Measurements from ENCODE around the gene MED23.

The MED23 gene

GRCh38 chr6:131627724-131628682, at the start of gene MED23:
TSS of gene MED23 (minus strand) at chr6:131628242. CDS start at chr6:131628049, 193 bp downstream.
- H3K36me3 ChIP-seq (replicated peaks) = peaks cover 19% of the 10 kb centered on the region
- in situ Hi-C loops (cut with MboI; ENCODE audit: low sequenced_read_pairs) = no loop called here
- peak; percentile 85 to 96 for DNase-seq (ENCODE audit: low spot score in 2 of 2)
- peaks cover 4% of the 10 kb centered on the region for H3K4me1 ChIP-seq
- no peaks in the 10 kb centered on the region for H3K9me3 ChIP-seq
- H3K27me3 ChIP-seq (ENCODE audit: low read depth) = peaks cover 3% of the 10 kb centered on the region; the same call in 1 of the 2 replicates
- H3K4me3 ChIP-seq = peak within 1 kb of the TSS; percentile 80

GRCh38 chr6:131673184-131673583, 45.1 kb upstream of the MED23 start:
- DNase-seq (ENCODE audit: low spot score in 2 of 2) = no peak
- H3K36me3 ChIP-seq (replicated peaks) = no peaks in the 10 kb centered on the region
- H3K4me3 ChIP-seq = no peak overlapping the region
- H3K27me3 ChIP-seq (ENCODE audit: low read depth) = peaks cover 7% of the 10 kb centered on the region
- in situ Hi-C loops (cut with MboI; ENCODE audit: low sequenced_read_pairs) = no loop called here
- H3K9me3 ChIP-seq = no peaks in the 10 kb centered on the region
- peaks cover 3% of the 10 kb centered on the region; the same call in 1 of the 2 replicates for H3K4me1 ChIP-seq

GRCh38 chr6:131669891-131670290, 41.8 kb upstream of the MED23 start:
- Histone ChIP-seq H3K4me1 (no peaks in the 10 kb centered on the region), H3K36me3 (replicated peaks) (no peaks in the 10 kb centered on the region), H3K4me3 (no peak overlapping the region), H3K27me3 (ENCODE audit: low read depth) (no peaks in the 10 kb centered on the region; the same call in 1 of the 2 replicates), H3K9me3 (no peaks in the 10 kb centered on the region)
- in situ Hi-C loops (cut with MboI; ENCODE audit: low sequenced_read_pairs) = no loop called here
- DNase-seq (ENCODE audit: low spot score in 2 of 2) = no peak

GRCh38 chr6:131663578-131664165, 35.6 kb upstream of the MED23 start:
- in situ Hi-C loops (cut with MboI; ENCODE audit: low sequenced_read_pairs) = no loop called here
- Histone ChIP-seq H3K4me1 (no peaks in the 10 kb centered on the region), H3K9me3 (no peaks in the 10 kb centered on the region), H3K36me3 (replicated peaks) (no peaks in the 10 kb centered on the region), H3K4me3 (no peak overlapping the region), H3K27me3 (ENCODE audit: low read depth) (no peaks in the 10 kb centered on the region)
- DNase-seq (ENCODE audit: low spot score in 2 of 2) = no peak

GRCh38 chr6:131660195-131660594, 32.2 kb upstream of the MED23 start:
- Histone ChIP-seq H3K4me3 (no peak overlapping the region), H3K27me3 (ENCODE audit: low read depth) (no peaks in the 10 kb centered on the region), H3K36me3 (replicated peaks) (no peaks in the 10 kb centered on the region), H3K4me1 (no peaks in the 10 kb centered on the region), H3K9me3 (no peaks in the 10 kb centered on the region)
- in situ Hi-C loops (cut with MboI; ENCODE audit: low sequenced_read_pairs) = no loop called here
- DNase-seq (ENCODE audit: low spot score in 2 of 2) = no peak

GRCh38 chr6:131658287-131658686, 30.2 kb upstream of the MED23 start:
- DNase-seq (ENCODE audit: low spot score in 2 of 2) = no peak
- in situ Hi-C loops (cut with MboI; ENCODE audit: low sequenced_read_pairs) = no loop called here

GRCh38 chr6:131657630-131658111, 29.6 kb upstream of the MED23 start:
- Histone ChIP-seq H3K27me3 (ENCODE audit: low read depth) (no peaks in the 10 kb centered on the region), H3K9me3 (no peaks in the 10 kb centered on the region), H3K36me3 (replicated peaks) (no peaks in the 10 kb centered on the region), H3K4me3 (no peak overlapping the region), H3K4me1 (peaks cover under 1% of the 10 kb centered on the region; the same call in 1 of the 2 replicates)
- in situ Hi-C loops (cut with MboI; ENCODE audit: low sequenced_read_pairs) = no loop called here
- no peak for DNase-seq (ENCODE audit: low spot score in 2 of 2)

More at GRCh38 chr6:131658287-131658686, 30.2 kb upstream of the MED23 start:
- Histone ChIP-seq H3K27me3 (ENCODE audit: low read depth) (no peaks in the 10 kb centered on the region), H3K9me3 (no peaks in the 10 kb centered on the region), H3K36me3 (replicated peaks) (no peaks in the 10 kb centered on the region), H3K4me3 (no peak overlapping the region), H3K4me1 (no peaks in the 10 kb centered on the region)

- Histone ChIP-seq H3K9me3 (no peaks in the 10 kb centered on the region), H3K27me3 (ENCODE audit: low read depth) (no peaks in the 10 kb centered on the region), H3K36me3 (replicated peaks) (no peaks in the 10 kb centered on the region), H3K4me3 (no peak overlapping the region), H3K4me1 (peaks cover 4% of the 10 kb centered on the region)
- no peak for DNase-seq (ENCODE audit: low spot score in 2 of 2)
- in situ Hi-C loops (cut with MboI; ENCODE audit: low sequenced_read_pairs) = no loop called here
Observed at GRCh38 chr6:131657222-131657621, 29.2 kb upstream of the MED23 start.

GRCh38 chr6:131656667-131657066, 28.6 kb upstream of the MED23 start:
- in situ Hi-C loops (cut with MboI; ENCODE audit: low sequenced_read_pairs) = no loop called here
- Histone ChIP-seq H3K36me3 (replicated peaks) (no peaks in the 10 kb centered on the region), H3K9me3 (no peaks in the 10 kb centered on the region), H3K27me3 (ENCODE audit: low read depth) (no peaks in the 10 kb centered on the region), H3K4me1 (peaks cover 4% of the 10 kb centered on the region), H3K4me3 (no peak overlapping the region)
- no peak for DNase-seq (ENCODE audit: low spot score in 2 of 2)

- Histone ChIP-seq H3K4me1 (peaks cover 6% of the 10 kb centered on the region), H3K9me3 (no peaks in the 10 kb centered on the region), H3K27me3 (ENCODE audit: low read depth) (no peaks in the 10 kb centered on the region), H3K36me3 (replicated peaks) (no peaks in the 10 kb centered on the region), H3K4me3 (no peak overlapping the region)
- DNase-seq (ENCODE audit: low spot score in 2 of 2) = no peak
- in situ Hi-C loops (cut with MboI; ENCODE audit: low sequenced_read_pairs) = no loop called here
Observed at GRCh38 chr6:131655951-131656350, 27.9 kb upstream of the MED23 start.

- no peak for DNase-seq (ENCODE audit: low spot score in 2 of 2)
- H3K4me1 ChIP-seq = peaks cover 6% of the 10 kb centered on the region
- no peak overlapping the region for H3K4me3 ChIP-seq
- no peaks in the 10 kb centered on the region for H3K9me3 ChIP-seq
- H3K27me3 ChIP-seq (ENCODE audit: low read depth) = no peaks in the 10 kb centered on the region
- no peaks in the 10 kb centered on the region for H3K36me3 ChIP-seq (replicated peaks)
- in situ Hi-C loops (cut with MboI; ENCODE audit: low sequenced_read_pairs) = no loop called here
Observed at GRCh38 chr6:131655387-131655786, 27.3 kb upstream of the MED23 start.

GRCh38 chr6:131654326-131654725, 26.3 kb upstream of the MED23 start:
- H3K36me3 ChIP-seq (replicated peaks) = no peaks in the 10 kb centered on the region
- no peaks in the 10 kb centered on the region for H3K9me3 ChIP-seq
- in situ Hi-C loops (cut with MboI; ENCODE audit: low sequenced_read_pairs) = no loop called here
- no peaks in the 10 kb centered on the region for H3K27me3 ChIP-seq (ENCODE audit: low read depth)
- peaks cover 6% of the 10 kb centered on the region for H3K4me1 ChIP-seq
- no peak overlapping the region for H3K4me3 ChIP-seq
- no peak for DNase-seq (ENCODE audit: low spot score in 2 of 2)

- no peak for DNase-seq (ENCODE audit: low spot score in 2 of 2)
- Histone ChIP-seq H3K4me1 (peaks cover 6% of the 10 kb centered on the region), H3K27me3 (ENCODE audit: low read depth) (0 out of 2 replicates have a peak, but pooled peaks cover 3% of the 10 kb centered on the region), H3K36me3 (replicated peaks) (no peaks in the 10 kb centered on the region), H3K4me3 (no peak overlapping the region), H3K9me3 (no peaks in the 10 kb centered on the region)
- in situ Hi-C loops (cut with MboI; ENCODE audit: low sequenced_read_pairs) = no loop called here
Observed at GRCh38 chr6:131652472-131652871, 24.4 kb upstream of the MED23 start.

- DNase-seq (ENCODE audit: low spot score in 2 of 2) = no peak
- in situ Hi-C loops (cut with MboI; ENCODE audit: low sequenced_read_pairs) = no loop called here
Observed at GRCh38 chr6:131651782-131652181, 23.7 kb upstream of the MED23 start.

More at GRCh38 chr6:131651782-131652181, 23.7 kb upstream of the MED23 start:
- Histone ChIP-seq H3K4me3 (no peak overlapping the region), H3K9me3 (no peaks in the 10 kb centered on the region), H3K4me1 (peaks cover 6% of the 10 kb centered on the region), H3K36me3 (replicated peaks) (no peaks in the 10 kb centered on the region), H3K27me3 (ENCODE audit: low read depth) (0 out of 2 replicates have a peak, but pooled peaks cover 3% of the 10 kb centered on the region)

Data from HAP-1 (cell line).